Measurements from ENCODE around the gene DMRTC1B. TPM values are rescaled to one million over a fixed set of nuclear protein-coding genes. Genes with fewer than 3 reads are reported as not detected.
"Not testable (repeated sequence)": the region's sequence is repeated elsewhere in the genome, so short reads cannot be mapped to it uniquely, and the experiment has no call there.

Gene DMRTC1B
- total RNA-seq (2014; rRNA removed; shearing (Covaris generic)) = not detected in 2 replicates

- not testable (repeated sequence) for H3K36me3 ChIP-seq; H3K4me1 ChIP-seq (replicated peaks); H3K9me3 ChIP-seq (replicated peaks); DNase-seq (ENCODE audit: low read depth in 1 of 2, low spot score in 2 of 2); H3K27me3 ChIP-seq (replicated peaks); H3K4me3 ChIP-seq; H3K27ac ChIP-seq
Observed at GRCh38 chrX:72776653-72777466, at the start of gene DMRTC1B. TSS of gene DMRTC1B (plus strand) at chrX:72776890. CDS start at chrX:72845136, 68,246 bp downstream.

- Histone ChIP-seq H3K4me3 (no peak overlapping the region), H3K27ac (no peak overlapping the region), H3K36me3 (no peaks in the 10 kb centered on the region), H3K4me1 (replicated peaks) (no peaks in the 10 kb centered on the region), H3K27me3 (replicated peaks) (no peaks in the 10 kb centered on the region), H3K9me3 (replicated peaks) (no peaks in the 10 kb centered on the region)
- DNase-seq (ENCODE audit: low read depth in 1 of 2, low spot score in 2 of 2) = no peak
Observed at GRCh38 chrX:72727846-72728245, 48.8 kb upstream of the DMRTC1B start.

GRCh38 chrX:72733636-72734035 is 43.1 kb upstream of the DMRTC1B start:
- not testable (repeated sequence) for H3K4me1 ChIP-seq (replicated peaks); H3K36me3 ChIP-seq; DNase-seq (ENCODE audit: low read depth in 1 of 2, low spot score in 2 of 2); H3K27ac ChIP-seq; H3K27me3 ChIP-seq (replicated peaks); H3K4me3 ChIP-seq; H3K9me3 ChIP-seq (replicated peaks)

GRCh38 chrX:72735561-72735960 is 41.1 kb upstream of the DMRTC1B start:
- Histone ChIP-seq H3K27ac (no peak overlapping the region), H3K4me1 (replicated peaks) (no peaks in the 10 kb centered on the region), H3K27me3 (replicated peaks) (no peaks in the 10 kb centered on the region), H3K9me3 (replicated peaks) (no peaks in the 10 kb centered on the region), H3K36me3 (no peaks in the 10 kb centered on the region), H3K4me3 (no peak overlapping the region)
- no peak for DNase-seq (ENCODE audit: low read depth in 1 of 2, low spot score in 2 of 2)

GRCh38 chrX:72745546-72745945 is 31.1 kb upstream of the DMRTC1B start:
- not testable (repeated sequence) for H3K9me3 ChIP-seq (replicated peaks); H3K27me3 ChIP-seq (replicated peaks); DNase-seq (ENCODE audit: low read depth in 1 of 2, low spot score in 2 of 2); H3K27ac ChIP-seq; H3K4me3 ChIP-seq; H3K36me3 ChIP-seq; H3K4me1 ChIP-seq (replicated peaks)

GRCh38 chrX:72748545-72748944 is 28.1 kb upstream of the DMRTC1B start:
- not testable (repeated sequence) for H3K4me3 ChIP-seq; H3K27me3 ChIP-seq (replicated peaks); H3K27ac ChIP-seq; H3K36me3 ChIP-seq; H3K9me3 ChIP-seq (replicated peaks); H3K4me1 ChIP-seq (replicated peaks); DNase-seq (ENCODE audit: low read depth in 1 of 2, low spot score in 2 of 2)

GRCh38 chrX:72760454-72760853 is 16.2 kb upstream of the DMRTC1B start:
- H3K36me3 ChIP-seq; H3K27me3 ChIP-seq (replicated peaks); DNase-seq (ENCODE audit: low read depth in 1 of 2, low spot score in 2 of 2); H3K27ac ChIP-seq; H3K4me1 ChIP-seq (replicated peaks); H3K9me3 ChIP-seq (replicated peaks); H3K4me3 ChIP-seq: not testable (repeated sequence)

- H3K27me3 ChIP-seq (replicated peaks); H3K9me3 ChIP-seq (replicated peaks); H3K4me3 ChIP-seq; H3K4me1 ChIP-seq (replicated peaks); H3K27ac ChIP-seq; DNase-seq (ENCODE audit: low read depth in 1 of 2, low spot score in 2 of 2); H3K36me3 ChIP-seq: not testable (repeated sequence)
Observed at GRCh38 chrX:72777467-72777790, 739 bp downstream of the DMRTC1B start.

GRCh38 chrX:72778146-72778545 is 1.5 kb downstream of the DMRTC1B start:
- not testable (repeated sequence) for H3K36me3 ChIP-seq; H3K27me3 ChIP-seq (replicated peaks); DNase-seq (ENCODE audit: low read depth in 1 of 2, low spot score in 2 of 2); H3K4me1 ChIP-seq (replicated peaks); H3K4me3 ChIP-seq; H3K27ac ChIP-seq; H3K9me3 ChIP-seq (replicated peaks)

GRCh38 chrX:72782560-72782959 is 5.9 kb downstream of the DMRTC1B start, which contains the start of gene FAM236B:
TSS of gene FAM236B (minus strand) at chrX:72782660. CDS start at chrX:72782560, 100 bp downstream.
- not testable (repeated sequence) for H3K27ac ChIP-seq; DNase-seq (ENCODE audit: low read depth in 1 of 2, low spot score in 2 of 2); H3K9me3 ChIP-seq (replicated peaks); H3K36me3 ChIP-seq; H3K27me3 ChIP-seq (replicated peaks); H3K4me3 ChIP-seq; H3K4me1 ChIP-seq (replicated peaks)

- not testable (repeated sequence) for H3K36me3 ChIP-seq; H3K9me3 ChIP-seq (replicated peaks); H3K4me1 ChIP-seq (replicated peaks); H3K4me3 ChIP-seq; H3K27me3 ChIP-seq (replicated peaks); DNase-seq (ENCODE audit: low read depth in 1 of 2, low spot score in 2 of 2); H3K27ac ChIP-seq
Observed at GRCh38 chrX:72783365-72783936, 6.8 kb downstream of the DMRTC1B start.

- H3K4me1 ChIP-seq (replicated peaks); H3K36me3 ChIP-seq; H3K9me3 ChIP-seq (replicated peaks); H3K27ac ChIP-seq; DNase-seq (ENCODE audit: low read depth in 1 of 2, low spot score in 2 of 2); H3K4me3 ChIP-seq; H3K27me3 ChIP-seq (replicated peaks): not testable (repeated sequence)
Observed at GRCh38 chrX:72783964-72784363, 7.3 kb downstream of the DMRTC1B start.

- not testable (repeated sequence) for DNase-seq (ENCODE audit: low read depth in 1 of 2, low spot score in 2 of 2); H3K27me3 ChIP-seq (replicated peaks)
Observed at GRCh38 chrX:72788142-72788541, 11.5 kb downstream of the DMRTC1B start.

GRCh38 chrX:72790390-72790789 is 13.7 kb downstream of the DMRTC1B start:
- H3K27me3 ChIP-seq (replicated peaks); H3K9me3 ChIP-seq (replicated peaks); DNase-seq (ENCODE audit: low read depth in 1 of 2, low spot score in 2 of 2); H3K4me1 ChIP-seq (replicated peaks); H3K36me3 ChIP-seq; H3K27ac ChIP-seq; H3K4me3 ChIP-seq: not testable (repeated sequence)

More at GRCh38 chrX:72788142-72788541, 11.5 kb downstream of the DMRTC1B start:
- H3K4me1 ChIP-seq (replicated peaks); H3K36me3 ChIP-seq; H3K27ac ChIP-seq; H3K9me3 ChIP-seq (replicated peaks); H3K4me3 ChIP-seq: not testable (repeated sequence)

- H3K27me3 ChIP-seq (replicated peaks); H3K9me3 ChIP-seq (replicated peaks); H3K4me1 ChIP-seq (replicated peaks); H3K36me3 ChIP-seq; H3K4me3 ChIP-seq; H3K27ac ChIP-seq; DNase-seq (ENCODE audit: low read depth in 1 of 2, low spot score in 2 of 2): not testable (repeated sequence)
Observed at GRCh38 chrX:72808110-72808509, 31.4 kb downstream of the DMRTC1B start, which contains the start of gene FAM236D. TSS of gene FAM236D (minus strand) at chrX:72808210. CDS start at chrX:72808110, 100 bp downstream.
